Upper lobe of left lung (tissue), 6 donors: ENCODE measurements around the gene SFT2D1. TPM values are rescaled to one million over a fixed set of nuclear protein-coding genes. Genes with fewer than 3 reads are reported as not detected.
A peak's percentile ranks its signal among the peaks of the same experiment; 100 is the strongest.

ENCODE experiments used
- ATAC-seq, 2 donors: fragments of 200-7000 bp; cut with Tn5 transposase; one replicate each; pipeline ENCODE4 v1.9.1; 2022; ENCODE audit warnings: mild to moderate bottlenecking in 2 of 2, moderate library complexity in 2 of 2; ENCODE audit not compliant: low FRiP score in 2 of 2
- DNase-seq, 2 donors: peaks; one replicate each; pipeline ENCODE4 v3.0.0-alpha.2; 2019 to 2020
- H3K27ac ChIP-seq, 4 donors: fragments of 200-600 bp; sonication (generic); one replicate each; pipeline ENCODE4 v1.5.1; 2016 to 2019
- H3K27me3 ChIP-seq, 4 donors: fragments of 200-600 bp; sonication (generic); one replicate each; pipeline ENCODE4 v1.5.1; 2017 to 2019
- H3K36me3 ChIP-seq, 4 donors: fragments of 200-600 bp; sonication (generic); one replicate each; pipeline ENCODE4 v1.5.1; 2016 to 2019
- H3K4me1 ChIP-seq, 4 donors: fragments of 200-600 bp; sonication (generic); one replicate each; pipeline ENCODE4 v1.5.1; 2018 to 2019
- H3K4me3 ChIP-seq, 4 donors: fragments of 200-600 bp; sonication (generic); one replicate each; pipeline ENCODE4 v1.5.1; 2017 to 2019; ENCODE audit warnings: mild to moderate bottlenecking in 2 of 4, moderate library complexity in 1 of 4
- H3K9me3 ChIP-seq, 4 donors: fragments of 200-600 bp; sonication (generic); one replicate each; pipeline ENCODE4 v1.5.1; 2018 to 2019
- EP300 ChIP-seq, 4 donors: sonication (generic); formaldehyde crosslinking; IDR thresholded peaks; one replicate each; pipeline ENCODE4 v1.5.1; 2017; ENCODE audit warnings: antibody characterized with exemption in 4 of 4, control low read depth in 2 of 4
- POLR2A ChIP-seq, 4 donors: fragments of 450-650 bp; IDR thresholded peaks; one replicate each; pipeline ENCODE4 v1.5.1; 2016 to 2017; ENCODE audit warnings: antibody characterized with exemption in 4 of 4, mild to moderate bottlenecking in 2 of 4
- POLR2AphosphoS5 ChIP-seq, 2 donors: sonication (generic); formaldehyde crosslinking; IDR thresholded peaks; one replicate each; pipeline ENCODE4 v1.5.1; 2017; ENCODE audit warnings: antibody characterized with exemption in 2 of 2
- WGBS, 2 donors: methylation state at CpG; one replicate each; pipeline ENCODE4 v1.1.5; 2017 to 2018; 5-methylcytosine and 5-hydroxymethylcytosine counted together
- total RNA-seq, 6 donors: library from RNA; depleted of rRNA in 4 of 6; stranded (reverse); fragments of >200 nt in 4 of 6; gene quantifications; one replicate each; pipeline versions ENCODE4 v1.1.0 to v1.2.1, GENCODE V29; 2016 to 2021
- TF ChIP-seq, protein P1 (sequence below), 6 experiments: fragments of 450-650 bp in 4 of 6; fragments of 200-600 bp in 2 of 6; sonication (generic) in 2 of 6; IDR thresholded peaks; one replicate each; pipeline ENCODE4 v1.5.1; 2016 to 2019; ENCODE audit warnings: antibody characterized with exemption in 6 of 6
- donor health status: DM: no; HTN: no; CAD: no; lungs with moderate emphysema.
- donor health status: DM: no; HTN: yes; CAD: no; lungs with severe emphysema.

Gene SFT2D1
- total RNA-seq, 6 donors from 2014 or later = 8.4 to 56.5 (median 44.9) TPM

DNA sequence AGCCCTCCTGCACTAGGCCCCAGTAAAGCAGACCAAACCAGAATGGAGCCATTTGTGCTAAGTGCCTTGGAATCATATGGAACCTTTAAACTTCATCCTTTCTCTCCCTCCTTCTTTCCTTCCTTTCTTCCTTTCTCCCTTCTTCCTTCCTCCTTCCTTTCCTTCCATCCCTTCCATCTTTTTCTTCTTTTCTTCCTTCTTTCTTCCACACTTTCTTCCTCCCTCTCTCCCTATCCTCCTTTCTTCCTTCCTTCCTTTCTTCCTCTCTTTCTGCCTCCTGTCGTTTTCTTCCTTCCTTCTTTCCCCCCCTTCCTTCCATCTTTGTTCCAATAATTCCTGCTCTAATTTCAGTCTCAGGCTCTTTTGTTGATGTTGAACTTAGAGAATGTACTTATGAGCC, 11.2 kb upstream of the SFT2D1 start:
- H3K9me3 ChIP-seq = no peaks in the 10 kb centered on the region
- H3K4me1 ChIP-seq = no peaks in the 10 kb centered on the region
- ATAC-seq = no peak
- H3K27ac ChIP-seq = no peak overlapping the region
- no peak for DNase-seq
- no peaks in the 10 kb centered on the region for H3K36me3 ChIP-seq
- TF ChIP-seq POLR2A (IDR thresholded peaks at IDR 0.05) (no peak), EP300 (IDR thresholded peaks at IDR 0.05) (no peak), POLR2AphosphoS5 (IDR thresholded peaks at IDR 0.05) (no peak)
- TF ChIP-seq, protein P1, sequence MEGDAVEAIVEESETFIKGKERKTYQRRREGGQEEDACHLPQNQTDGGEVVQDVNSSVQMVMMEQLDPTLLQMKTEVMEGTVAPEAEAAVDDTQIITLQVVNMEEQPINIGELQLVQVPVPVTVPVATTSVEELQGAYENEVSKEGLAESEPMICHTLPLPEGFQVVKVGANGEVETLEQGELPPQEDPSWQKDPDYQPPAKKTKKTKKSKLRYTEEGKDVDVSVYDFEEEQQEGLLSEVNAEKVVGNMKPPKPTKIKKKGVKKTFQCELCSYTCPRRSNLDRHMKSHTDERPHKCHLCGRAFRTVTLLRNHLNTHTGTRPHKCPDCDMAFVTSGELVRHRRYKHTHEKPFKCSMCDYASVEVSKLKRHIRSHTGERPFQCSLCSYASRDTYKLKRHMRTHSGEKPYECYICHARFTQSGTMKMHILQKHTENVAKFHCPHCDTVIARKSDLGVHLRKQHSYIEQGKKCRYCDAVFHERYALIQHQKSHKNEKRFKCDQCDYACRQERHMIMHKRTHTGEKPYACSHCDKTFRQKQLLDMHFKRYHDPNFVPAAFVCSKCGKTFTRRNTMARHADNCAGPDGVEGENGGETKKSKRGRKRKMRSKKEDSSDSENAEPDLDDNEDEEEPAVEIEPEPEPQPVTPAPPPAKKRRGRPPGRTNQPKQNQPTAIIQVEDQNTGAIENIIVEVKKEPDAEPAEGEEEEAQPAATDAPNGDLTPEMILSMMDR (IDR thresholded peaks at IDR 0.05) = no peak
- no peaks in the 10 kb centered on the region for H3K27me3 ChIP-seq
- 55 to 66% methylated on average over 1 of the region's 1 CpG for WGBS, 2 donors
- H3K4me3 ChIP-seq = no peak overlapping the region

DNA sequence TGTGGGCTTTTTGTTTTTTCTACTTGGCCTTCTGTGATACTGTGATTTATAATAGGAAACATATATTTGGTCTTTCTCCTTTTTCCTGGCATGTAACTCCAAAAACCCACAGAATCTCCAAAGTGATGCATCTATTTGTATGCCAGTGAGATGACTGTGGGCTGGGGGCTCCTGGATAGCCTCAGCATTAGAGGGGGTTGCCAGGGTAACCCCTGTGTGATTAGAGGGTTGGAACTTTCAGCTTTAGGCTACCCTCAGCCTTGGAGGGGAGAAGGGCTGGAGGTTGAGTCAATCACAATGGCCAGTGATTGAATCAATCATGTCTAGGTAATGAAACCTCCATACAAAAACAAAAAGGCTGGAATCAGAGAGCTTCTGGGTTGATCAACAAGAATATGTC, 10.6 kb upstream of the SFT2D1 start:
- ATAC-seq (no peak), DNase-seq (no peak)
- H3K27me3 ChIP-seq = no peaks in the 10 kb centered on the region
- no peak overlapping the region for H3K4me3 ChIP-seq
- no peak overlapping the region for H3K27ac ChIP-seq
- H3K36me3 ChIP-seq = no peaks in the 10 kb centered on the region
- H3K4me1 ChIP-seq = no peaks in the 10 kb centered on the region
- TF ChIP-seq, protein P1 (IDR thresholded peaks at IDR 0.05) = no peak
- TF ChIP-seq EP300 (IDR thresholded peaks at IDR 0.05) (no peak), POLR2A (IDR thresholded peaks at IDR 0.05) (no peak), POLR2AphosphoS5 (IDR thresholded peaks at IDR 0.05) (no peak)
- H3K9me3 ChIP-seq = no peaks in the 10 kb centered on the region

DNA sequence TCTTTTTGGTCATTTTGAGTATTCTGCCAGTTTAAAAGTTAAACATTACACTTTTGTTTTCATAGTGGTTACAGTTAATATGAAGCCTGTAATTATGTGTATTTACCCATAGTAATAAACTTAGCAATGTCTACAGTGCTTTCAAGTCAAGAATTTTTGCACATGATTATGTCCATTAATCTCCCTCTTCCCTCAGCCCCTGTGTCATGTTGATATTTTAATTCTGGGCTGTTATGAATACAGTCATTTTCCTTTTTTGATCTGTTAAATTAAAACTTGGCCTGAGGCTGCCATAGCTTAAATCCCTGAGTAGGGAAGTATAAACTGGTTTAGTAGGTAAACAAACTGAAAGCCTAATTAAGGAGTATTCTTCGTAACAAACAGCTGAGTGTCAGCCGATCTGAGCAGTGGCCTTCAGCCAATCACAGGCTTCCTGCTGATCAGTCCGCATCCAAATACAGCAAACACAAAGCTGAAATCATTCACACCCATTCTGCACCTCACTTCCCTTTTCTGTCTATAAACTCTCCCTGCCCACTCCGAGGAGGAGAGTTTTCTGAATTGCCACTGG, 9.5 kb upstream of the SFT2D1 start:
- H3K4me3 ChIP-seq = no peak overlapping the region
- peak in 1 of 2 donors; percentile 51 for DNase-seq
- no peaks in the 10 kb centered on the region for H3K4me1 ChIP-seq
- H3K9me3 ChIP-seq = no peaks in the 10 kb centered on the region
- H3K36me3 ChIP-seq = no peaks in the 10 kb centered on the region
- H3K27ac ChIP-seq = no peak overlapping the region
- no peaks in the 10 kb centered on the region for H3K27me3 ChIP-seq
- peak; percentile 67 to 89 for ATAC-seq
- peak in 1 of 4 donors; percentile 22 for TF ChIP-seq POLR2A (IDR thresholded peaks at IDR 0.05)
- TF ChIP-seq EP300 (IDR thresholded peaks at IDR 0.05) = peak in 1 of 4 donors; percentile 3
- TF ChIP-seq, protein P1 (IDR thresholded peaks at IDR 0.05) = no peak
- TF ChIP-seq POLR2AphosphoS5 (IDR thresholded peaks at IDR 0.05) = peak in 1 of 2 donors; percentile 9
- 8 to 17% methylated on average over 4 of the region's 4 CpGs for WGBS, 2 donors

GRCh38 chr6:166348305-166348949, 6.1 kb upstream of the SFT2D1 start:
- H3K27ac ChIP-seq = no peak overlapping the region
- H3K9me3 ChIP-seq = no peaks in the 10 kb centered on the region
- TF ChIP-seq, protein P1 (IDR thresholded peaks at IDR 0.05) = no peak
- TF ChIP-seq POLR2A (IDR thresholded peaks at IDR 0.05) (no peak), EP300 (IDR thresholded peaks at IDR 0.05) (no peak), POLR2AphosphoS5 (IDR thresholded peaks at IDR 0.05) (no peak)
- no peak overlapping the region for H3K4me3 ChIP-seq
- no peak for DNase-seq
- no peaks in the 10 kb centered on the region for H3K36me3 ChIP-seq
- 83 to 89% methylated on average over 6 of the region's 6 CpGs for WGBS, 2 donors
- ATAC-seq = no peak
- H3K27me3 ChIP-seq = no peaks in the 10 kb centered on the region
- peaks cover 1 to 3% (median 2%) of the 10 kb centered on the region in 4 donors for H3K4me1 ChIP-seq

- ATAC-seq = no peak
- Histone ChIP-seq H3K9me3 (no peaks in the 10 kb centered on the region), H3K27ac (no peak overlapping the region), H3K27me3 (no peaks in the 10 kb centered on the region), H3K36me3 (no peaks in the 10 kb centered on the region), H3K4me3 (no peak overlapping the region), H3K4me1 (peaks cover 6 to 7% (median 7%) of the 10 kb centered on the region in 4 donors)
- TF ChIP-seq POLR2AphosphoS5 (IDR thresholded peaks at IDR 0.05) (no peak), POLR2A (IDR thresholded peaks at IDR 0.05) (no peak), EP300 (IDR thresholded peaks at IDR 0.05) (no peak)
- TF ChIP-seq, protein P1 (IDR thresholded peaks at IDR 0.05) = no peak
- no peak for DNase-seq
Measured at GRCh38 chr6:166346965-166347364, 4.6 kb upstream of the SFT2D1 start.
